HT1080 (cell line): ENCODE data around the gene IFIT5. TPM values are rescaled to one million over a fixed set of nuclear protein-coding genes. Genes with fewer than 3 reads are reported as not detected.
"Not testable (repeated sequence)": the region's sequence is repeated elsewhere in the genome, so short reads cannot be mapped to it uniquely, and the experiment has no call there.

ENCODE experiments used
- DNase-seq: peaks from one replicate; pipeline ENCODE4 v3.0.0-alpha.2; 2015; ENCODE audit warnings: low read depth
- polyA plus RNA-seq, 2 experiments: library from polyadenylated mRNA; depleted of rRNA; stranded (reverse); fragments of >200 nt; gene quantifications; 2 replicates each; pipeline ENCODE4 v1.2.3, GENCODE V29; 2015
- total RNA-seq: library from RNA; depleted of rRNA; stranded (reverse); fragments of >200 nt; shearing (Covaris generic); gene quantifications from 2 replicates; pipeline ENCODE4 v1.2.3, GENCODE V29; 2014; rRNA removed

IFIT5 gene, protein sequence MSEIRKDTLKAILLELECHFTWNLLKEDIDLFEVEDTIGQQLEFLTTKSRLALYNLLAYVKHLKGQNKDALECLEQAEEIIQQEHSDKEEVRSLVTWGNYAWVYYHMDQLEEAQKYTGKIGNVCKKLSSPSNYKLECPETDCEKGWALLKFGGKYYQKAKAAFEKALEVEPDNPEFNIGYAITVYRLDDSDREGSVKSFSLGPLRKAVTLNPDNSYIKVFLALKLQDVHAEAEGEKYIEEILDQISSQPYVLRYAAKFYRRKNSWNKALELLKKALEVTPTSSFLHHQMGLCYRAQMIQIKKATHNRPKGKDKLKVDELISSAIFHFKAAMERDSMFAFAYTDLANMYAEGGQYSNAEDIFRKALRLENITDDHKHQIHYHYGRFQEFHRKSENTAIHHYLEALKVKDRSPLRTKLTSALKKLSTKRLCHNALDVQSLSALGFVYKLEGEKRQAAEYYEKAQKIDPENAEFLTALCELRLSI
- 12.2 and 12.4 TPM in 2 replicates for total RNA-seq
- polyA plus RNA-seq (2015; cell fraction: cytosol; rRNA removed): 8.0 and 9.1 TPM in 2 replicates
- polyA plus RNA-seq (2015; cell fraction: nucleus; rRNA removed): 11.4 and 12.4 TPM in 2 replicates

DNA sequence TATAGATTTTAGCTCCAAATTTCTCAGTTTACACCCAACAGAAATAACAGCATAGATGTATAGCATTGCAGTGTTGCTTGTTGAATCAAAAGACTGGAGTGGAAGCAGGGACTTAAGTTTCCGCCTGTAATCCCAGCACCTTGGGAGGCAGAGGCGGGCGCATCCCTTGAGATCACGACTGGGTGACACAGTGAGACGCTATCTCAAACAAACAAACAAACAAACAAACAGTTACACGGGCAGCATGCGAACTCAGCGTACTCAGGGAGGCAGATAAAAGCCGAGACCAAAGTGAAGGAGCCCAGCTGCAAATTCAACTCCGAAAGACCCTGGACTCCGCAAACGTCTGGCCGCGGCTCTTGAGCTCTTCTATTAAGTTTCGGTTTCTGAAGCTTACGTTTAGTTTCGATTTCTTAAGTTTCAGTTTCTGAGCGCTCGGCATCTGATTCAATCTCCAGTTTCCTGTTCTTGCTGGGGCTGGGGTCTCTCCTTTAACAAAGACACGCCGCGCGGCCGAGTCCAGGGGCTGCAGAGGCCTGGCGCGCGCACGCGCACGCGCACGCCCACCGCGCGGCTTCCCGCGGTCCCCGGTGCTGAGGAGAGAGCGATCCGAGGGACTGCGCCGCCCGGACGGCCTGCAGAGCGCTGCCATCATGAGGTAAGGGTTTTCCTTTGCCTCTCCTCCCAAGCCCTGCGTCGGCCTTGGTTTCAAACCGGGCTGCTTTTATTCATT lies at the start of gene IFIT5:
IFIT5 (plus strand) TSS at position 423 of the 733 bp plus-strand sequence; CDS start at position 654, 231 bp downstream.
- DNase-seq: peak; percentile 74

DNA sequence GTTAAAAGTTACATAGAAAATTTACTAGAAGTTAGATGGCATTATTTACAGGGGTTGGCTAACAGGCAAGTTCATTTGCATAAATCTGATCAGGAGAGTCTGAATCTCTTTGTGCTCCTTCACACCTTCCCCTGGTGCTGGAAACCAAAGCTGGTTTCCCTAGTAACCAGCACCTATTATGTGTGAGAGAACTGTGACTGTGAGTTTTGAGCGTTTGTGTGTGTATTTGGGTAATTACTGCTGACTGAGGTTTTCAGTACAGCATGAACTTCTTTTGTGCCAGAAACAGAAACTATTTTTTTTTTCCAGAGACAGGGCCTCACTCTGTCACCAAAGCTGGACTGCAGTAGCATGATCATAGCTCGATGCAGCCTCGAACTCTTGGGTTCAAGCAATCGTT lies 46.8 kb upstream of the IFIT5 start:
- DNase-seq: no peak

DNA sequence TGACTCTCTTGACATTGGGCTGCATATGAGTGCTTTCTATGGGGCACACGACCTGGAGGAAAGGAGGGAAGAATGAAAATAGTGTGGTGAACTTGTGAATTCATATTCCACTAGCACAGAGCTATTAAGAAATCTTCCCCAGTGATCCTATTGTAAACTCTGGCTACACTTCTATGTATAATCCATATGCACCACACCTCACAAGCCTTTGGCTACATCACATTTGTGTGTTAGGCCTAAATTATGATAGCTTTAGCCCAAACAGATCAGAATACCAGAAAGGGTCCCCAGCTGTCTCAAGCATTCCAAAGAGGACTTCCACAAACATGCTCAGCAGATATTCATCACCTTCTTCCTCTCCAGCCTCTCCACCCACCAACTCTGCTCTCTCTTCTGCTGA lies 46.2 kb upstream of the IFIT5 start:
- DNase-seq: no peak

DNA sequence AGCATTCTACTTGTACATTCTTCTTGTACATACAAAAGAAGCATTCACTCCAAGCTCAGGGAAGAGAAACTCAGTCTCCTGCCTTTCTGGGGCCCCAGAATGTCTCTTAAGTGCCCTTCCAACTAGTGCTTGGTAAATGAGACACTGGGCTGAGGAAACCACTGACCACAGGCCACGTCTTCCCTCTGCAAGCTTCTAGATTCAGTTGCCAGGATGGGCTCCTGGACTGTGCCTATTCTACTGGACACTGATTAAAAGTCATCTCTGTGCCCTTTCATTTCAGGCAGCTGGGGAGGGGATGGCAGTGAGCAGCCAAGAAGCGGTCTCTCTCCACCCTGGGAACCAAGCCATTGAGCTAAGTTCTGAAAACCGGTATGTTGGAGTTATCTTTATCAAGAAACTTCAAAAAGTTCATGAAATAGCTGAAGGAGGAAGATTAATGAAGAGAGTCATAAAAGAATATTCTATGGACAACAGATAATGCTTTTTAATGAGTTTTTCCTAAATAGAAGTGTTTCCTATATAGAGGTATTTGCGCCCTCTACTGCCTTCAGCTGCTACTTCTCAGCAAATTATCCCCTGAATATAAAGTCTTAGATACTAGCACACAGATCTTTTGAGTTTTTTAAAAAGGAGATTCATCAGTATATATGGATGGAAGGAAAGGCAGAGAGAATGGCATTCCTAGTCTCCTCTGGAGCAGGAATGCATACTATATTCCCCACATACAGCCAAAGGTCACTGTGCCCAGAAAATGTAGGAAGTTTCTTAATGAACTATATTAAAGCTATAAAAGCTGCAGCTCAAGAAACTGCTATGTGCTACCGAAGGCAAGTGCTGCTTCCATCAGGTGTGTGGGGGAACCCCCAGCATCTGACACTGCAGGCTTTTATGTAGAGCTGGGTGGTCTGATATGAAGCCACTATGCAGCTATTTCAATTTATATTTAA lies 44.9 kb upstream of the IFIT5 start:
- DNase-seq: peak; percentile 32

- DNase-seq: no peak
These were observed 43.3 kb upstream of the IFIT5 start for GRCh38 chr10:89371079-89371478.

GRCh38 chr10:89371987-89372386 lies 42.4 kb upstream of the IFIT5 start:
- DNase-seq: no peak

- peak; percentile 83 for DNase-seq
These were observed 40.3 kb upstream of the IFIT5 start for GRCh38 chr10:89373916-89374711.

GRCh38 chr10:89374713-89375141 lies 39.6 kb upstream of the IFIT5 start:
- no peak for DNase-seq

GRCh38 chr10:89377705-89378637 lies 36.4 kb upstream of the IFIT5 start, which contains the start of gene IFIT1B:
Gene IFIT1B, plus strand, starts transcription at chr10:89378056. Its CDS starts 80 bp downstream, at chr10:89378136.
- no peak for DNase-seq

- no peak for DNase-seq
These were observed 35.3 kb upstream of the IFIT5 start for GRCh38 chr10:89379103-89379502.

DNA sequence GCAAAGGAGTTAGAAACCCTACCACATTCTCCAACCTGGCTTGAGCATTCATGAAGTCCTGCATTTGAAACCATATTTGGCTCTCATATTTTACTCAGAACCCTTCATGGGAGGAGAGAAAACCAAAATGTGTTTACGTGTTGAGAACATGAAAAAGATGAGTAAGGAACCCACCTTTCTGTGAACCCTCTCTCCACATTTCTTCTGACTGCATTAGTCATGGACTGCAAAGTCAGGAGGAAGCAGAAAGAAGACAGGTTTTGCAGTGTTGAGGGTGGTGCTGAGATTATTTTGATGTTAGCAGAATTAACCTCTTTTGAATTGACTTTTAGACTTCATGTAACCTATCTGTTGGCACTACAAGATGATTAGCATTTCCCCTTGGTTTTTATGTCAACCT lies 31.6 kb upstream of the IFIT5 start:
- no peak for DNase-seq

DNA sequence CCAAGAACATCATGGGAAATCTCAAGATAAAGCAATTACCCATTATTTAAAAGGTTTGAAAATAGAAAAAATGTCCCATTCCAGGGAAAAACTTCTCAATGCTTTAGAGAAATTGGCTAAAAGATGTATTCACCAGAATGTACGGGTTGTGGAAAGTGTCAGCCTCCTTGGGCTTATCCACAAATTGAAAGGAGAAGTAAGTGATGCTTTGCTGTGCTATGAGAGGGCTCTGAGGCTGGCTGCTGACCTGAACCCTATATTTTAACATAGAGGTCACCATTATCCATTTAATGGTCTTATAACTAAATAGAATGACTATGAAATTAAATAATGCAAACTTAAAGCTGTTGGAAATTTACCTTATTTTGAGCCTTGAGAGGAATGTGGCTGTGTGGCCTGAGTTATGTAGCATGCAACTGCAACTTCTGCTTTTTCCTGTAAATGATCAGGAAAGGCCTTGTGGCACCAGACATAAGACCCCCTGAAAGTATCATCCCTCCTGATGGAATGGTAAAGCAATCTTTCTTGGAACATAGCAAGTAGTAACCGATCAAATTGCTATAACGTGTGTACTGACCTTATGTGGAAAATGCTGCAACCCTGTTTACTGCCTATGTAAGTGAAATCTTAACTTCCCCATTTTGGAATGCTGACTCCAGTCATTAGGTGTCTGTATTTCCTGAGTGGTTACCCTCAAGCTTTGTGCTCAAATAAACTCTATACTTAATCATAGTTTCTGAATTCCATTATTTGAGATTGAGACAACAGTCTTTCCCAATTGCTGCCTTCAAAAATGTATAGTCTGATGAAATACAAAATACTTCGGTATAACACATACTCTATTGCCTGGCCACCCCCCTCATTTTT lies 29.7 kb upstream of the IFIT5 start:
- DNase-seq: no peak

DNA sequence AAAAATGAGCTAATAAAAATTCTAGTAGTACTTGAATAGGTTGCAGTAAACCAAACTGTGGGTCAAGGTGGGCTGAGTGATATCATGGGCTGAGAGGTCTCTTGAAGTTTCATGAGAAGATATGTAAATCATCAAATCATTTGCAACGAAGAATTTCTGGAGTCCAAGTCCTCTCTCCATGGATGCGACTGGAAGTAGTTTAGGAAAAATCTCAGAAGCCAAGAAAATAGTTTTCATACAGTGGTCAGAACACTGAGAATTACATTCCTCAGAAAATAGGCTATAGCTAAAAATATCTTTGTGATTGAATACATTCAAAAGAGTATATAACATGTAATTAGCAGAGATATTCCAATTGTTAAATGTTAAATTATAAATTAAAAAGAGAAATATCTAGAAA lies 25.6 kb upstream of the IFIT5 start:
- no peak for DNase-seq

- peak; percentile 46 for DNase-seq
These were observed 25.1 kb upstream of the IFIT5 start for GRCh38 chr10:89389254-89389653.

DNA sequence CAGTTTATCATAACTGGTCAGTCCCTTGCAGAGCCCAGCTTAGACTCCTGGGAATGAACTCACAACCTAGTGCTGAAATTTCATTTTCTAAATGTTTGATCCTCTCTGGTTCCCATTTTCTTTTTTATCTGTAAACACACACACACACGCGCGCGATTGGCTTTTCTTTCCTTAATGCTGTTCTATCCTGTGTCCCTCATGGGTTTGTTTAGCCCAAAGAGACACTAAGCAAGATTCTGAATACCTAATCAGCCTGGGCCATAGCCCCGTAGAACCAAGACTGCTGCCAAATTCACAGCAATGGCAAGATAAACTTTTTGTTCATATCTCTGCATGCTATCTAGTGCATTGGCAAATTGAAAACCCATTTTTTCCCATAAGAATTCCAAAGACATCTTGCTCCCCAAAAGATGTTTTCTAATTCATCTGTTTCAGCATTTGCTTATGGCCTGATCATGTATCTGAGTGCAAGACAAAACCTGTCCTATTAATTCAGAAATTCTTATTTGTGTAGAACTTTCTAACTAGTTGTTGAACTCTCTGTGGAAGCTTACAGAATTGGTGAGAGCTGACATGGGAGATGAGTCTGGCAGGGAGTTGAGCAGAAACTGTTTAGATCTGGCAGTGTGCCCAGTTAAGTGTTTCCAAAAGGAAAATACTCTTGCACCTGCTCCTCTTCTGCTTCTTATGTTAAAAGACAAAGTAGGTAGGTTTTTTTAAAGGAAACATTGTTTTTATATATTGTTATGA lies 23.7 kb upstream of the IFIT5 start:
- no peak for DNase-seq

- DNase-seq: not testable (repeated sequence)
These were observed 23.2 kb upstream of the IFIT5 start for GRCh38 chr10:89391226-89391576.
